Adrenal gland (tissue), 5 donors: ENCODE results near the gene VPS54.

Experiments
- CTCF ChIP-seq, 6 experiments: fragments of 450-650 bp in 4 of 6; fragments of 200-600 bp in 2 of 6; sonication (generic) in 1 of 6; IDR thresholded peaks; 1 replicate in 5 of 6; 2 replicates in 1 of 6; pipeline versions ENCODE4 v1.5.1 to v1.8.0; 2016 to 2021; ENCODE audit warnings: antibody characterized with exemption in 6 of 6, mild to moderate bottlenecking in 2 of 6, moderate library complexity in 1 of 6
- POLR2A ChIP-seq, 2 donors: fragments of 450-650 bp; IDR thresholded peaks; one replicate each; pipeline ENCODE4 v1.6.1; 2017; ENCODE audit warnings: antibody characterized with exemption in 2 of 2, mild to moderate bottlenecking in 2 of 2, moderate library complexity in 1 of 2
- donor health status: DM: no; HTN: no; CAD: no.

- TF ChIP-seq CTCF (IDR thresholded peaks at IDR 0.05) (no peak), POLR2A (IDR thresholded peaks at IDR 0.05) (no peak)
These were observed 142.9 kb downstream of the VPS54 start for GRCh38 chr2:63876311-63876710.
